Adipocyte (in vitro differentiated cells): ENCODE measurements around the gene RNF126.
A peak's percentile ranks its signal among the peaks of the same experiment; 100 is the strongest.
"Not testable (repeated sequence)": the region's sequence is repeated elsewhere in the genome, so short reads cannot be mapped to it uniquely, and the experiment has no call there.

ENCODE experiments used
- DNase-seq: peaks from one replicate; pipeline ENCODE4 v3.0.0-alpha.2; 2015; ENCODE audit warnings: low read depth
- H3K27me3 ChIP-seq: replicated peaks from 2 replicates; pipeline ENCODE4 v1.7.0; 2013; ENCODE audit warnings: mild to moderate bottlenecking, low read length, moderate library complexity; ENCODE audit not compliant: control insufficient read depth, insufficient read depth
- H3K36me3 ChIP-seq: 2 replicates; pipeline ENCODE4 v1.7.0; 2013; ENCODE audit warnings: low read length, mild to moderate bottlenecking, moderate library complexity; ENCODE audit not compliant: control insufficient read depth, insufficient read depth, severe bottlenecking
- H3K4me1 ChIP-seq: 2 replicates; pipeline ENCODE4 v1.7.0; 2013; ENCODE audit warnings: mild to moderate bottlenecking, low read length, moderate library complexity; ENCODE audit not compliant: control insufficient read depth, insufficient read depth
- H3K4me3 ChIP-seq: 2 replicates; pipeline ENCODE4 v1.7.0; 2013; ENCODE audit warnings: mild to moderate bottlenecking, low read length, moderate library complexity
- H3K9ac ChIP-seq: 2 replicates; pipeline ENCODE4 v1.7.0; 2013; ENCODE audit warnings: mild to moderate bottlenecking, low read length, moderate library complexity
- H3K9me3 ChIP-seq: 2 replicates; pipeline ENCODE4 v1.7.0; 2013; ENCODE audit warnings: mild to moderate bottlenecking, low read length, moderate library complexity; ENCODE audit not compliant: control insufficient read depth

The RNF126 gene

GRCh38 chr19:629515-629914 is 33.5 kb downstream of the RNF126 start:
- H3K4me3 ChIP-seq, DNase-seq, H3K27me3 ChIP-seq, H3K9me3 ChIP-seq, H3K9ac ChIP-seq: not testable (repeated sequence)
- H3K36me3 ChIP-seq = peaks cover 27% of the 10 kb centered on the region
- H3K4me1 ChIP-seq = peaks cover 12% of the 10 kb centered on the region

- no peak overlapping the region for H3K4me3 ChIP-seq
- H3K4me1 ChIP-seq = peaks cover 4% of the 10 kb centered on the region
- H3K9ac ChIP-seq = no peak overlapping the region
- peak; percentile 7 for DNase-seq
- no peaks in the 10 kb centered on the region for H3K27me3 ChIP-seq
- peaks cover 34% of the 10 kb centered on the region for H3K36me3 ChIP-seq
- H3K9me3 ChIP-seq = no peaks in the 10 kb centered on the region
These were observed 34.8 kb downstream of the RNF126 start for GRCh38 chr19:628168-628567.

GRCh38 chr19:626566-626965 is 36.4 kb downstream of the RNF126 start:
- H3K4me3 ChIP-seq, H3K4me1 ChIP-seq, H3K27me3 ChIP-seq, H3K9ac ChIP-seq, H3K9me3 ChIP-seq, DNase-seq: not testable (repeated sequence)
- H3K36me3 ChIP-seq = peaks cover 42% of the 10 kb centered on the region

- Histone ChIP-seq H3K9me3 (no peaks in the 10 kb centered on the region), H3K36me3 (peaks cover 40% of the 10 kb centered on the region)
These were observed 37.8 kb downstream of the RNF126 start for GRCh38 chr19:625257-625656.

GRCh38 chr19:624433-625109 is 38.4 kb downstream of the RNF126 start:
- Histone ChIP-seq H3K27me3 (no peaks in the 10 kb centered on the region), H3K36me3 (peaks cover 45% of the 10 kb centered on the region), H3K4me3 (no peak overlapping the region), H3K4me1 (no peaks in the 10 kb centered on the region), H3K9me3 (no peaks in the 10 kb centered on the region), H3K9ac (no peak overlapping the region)
- no peak for DNase-seq

More at GRCh38 chr19:625257-625656, 37.8 kb downstream of the RNF126 start:
- no peaks in the 10 kb centered on the region for H3K4me1 ChIP-seq
- no peak for DNase-seq
- no peaks in the 10 kb centered on the region for H3K27me3 ChIP-seq
- no peak overlapping the region for H3K4me3 ChIP-seq
- no peak overlapping the region for H3K9ac ChIP-seq

- no peaks in the 10 kb centered on the region for H3K4me1 ChIP-seq
- H3K9me3 ChIP-seq = no peaks in the 10 kb centered on the region
- H3K27me3 ChIP-seq = no peaks in the 10 kb centered on the region
- DNase-seq = peak; percentile 89
- peaks cover 47% of the 10 kb centered on the region for H3K36me3 ChIP-seq
- H3K9ac ChIP-seq = no peak overlapping the region
- no peak overlapping the region for H3K4me3 ChIP-seq
These were observed 39.0 kb downstream of the RNF126 start for GRCh38 chr19:623974-624373.

GRCh38 chr19:623175-623916 is 39.7 kb downstream of the RNF126 start:
- Histone ChIP-seq H3K27me3 (no peaks in the 10 kb centered on the region), H3K4me1 (no peaks in the 10 kb centered on the region), H3K36me3 (peaks cover 48% of the 10 kb centered on the region), H3K4me3 (no peak overlapping the region), H3K9me3 (no peaks in the 10 kb centered on the region), H3K9ac (no peak overlapping the region)
- DNase-seq = no peak

- no peaks in the 10 kb centered on the region for H3K9me3 ChIP-seq
- H3K36me3 ChIP-seq = peaks cover 48% of the 10 kb centered on the region
These were observed 40.3 kb downstream of the RNF126 start for GRCh38 chr19:622666-623065.

GRCh38 chr19:621819-622218 is 41.2 kb downstream of the RNF126 start:
- H3K27me3 ChIP-seq = no peaks in the 10 kb centered on the region
- H3K36me3 ChIP-seq = peaks cover 48% of the 10 kb centered on the region
- no peak overlapping the region for H3K4me3 ChIP-seq
- H3K4me1 ChIP-seq = no peaks in the 10 kb centered on the region
- no peak for DNase-seq
- no peaks in the 10 kb centered on the region for H3K9me3 ChIP-seq
- no peak overlapping the region for H3K9ac ChIP-seq

More at GRCh38 chr19:622666-623065, 40.3 kb downstream of the RNF126 start:
- no peaks in the 10 kb centered on the region for H3K4me1 ChIP-seq
- no peak overlapping the region for H3K4me3 ChIP-seq
- no peak overlapping the region for H3K9ac ChIP-seq
- DNase-seq = no peak
- H3K27me3 ChIP-seq = no peaks in the 10 kb centered on the region

GRCh38 chr19:621191-621590 is 41.8 kb downstream of the RNF126 start:
- not testable (repeated sequence) for H3K4me3 ChIP-seq, H3K4me1 ChIP-seq, H3K27me3 ChIP-seq, DNase-seq, H3K9ac ChIP-seq, H3K9me3 ChIP-seq
- H3K36me3 ChIP-seq = peaks cover 48% of the 10 kb centered on the region

- no peak overlapping the region for H3K4me3 ChIP-seq
- DNase-seq = no peak
- H3K9me3 ChIP-seq = no peaks in the 10 kb centered on the region
- H3K36me3 ChIP-seq = peaks cover 46% of the 10 kb centered on the region
- no peak overlapping the region for H3K9ac ChIP-seq
- H3K27me3 ChIP-seq = no peaks in the 10 kb centered on the region
- no peaks in the 10 kb centered on the region for H3K4me1 ChIP-seq
These were observed 42.7 kb downstream of the RNF126 start for GRCh38 chr19:620166-620862.
